GM23338 (cell line): ENCODE data around the gene FNDC7.

ENCODE experiments used
- CTCF ChIP-seq, 2 experiments: fragments of 200-600 bp in 1 of 2; sonication (generic) in 1 of 2; conservative IDR thresholded peaks; 2 replicates each; pipeline versions ENCODE4 v1.5.1 to v1.6.1; 2016 to 2017; ENCODE audit warnings: antibody characterized with exemption in 2 of 2, low read depth in 2 of 2, mild to moderate bottlenecking in 2 of 2, moderate library complexity in 1 of 2
- EZH2 ChIP-seq: fragments of 200-600 bp; sonication (generic); IDR thresholded peaks from one replicate; pipeline ENCODE4 v1.8.0; 2017; ENCODE audit warnings: antibody characterized with exemption, mild to moderate bottlenecking, low read depth; ENCODE audit not compliant: unreplicated experiment
- POLR2AphosphoS5 ChIP-seq: IDR thresholded peaks from 2 replicates; pipeline ENCODE4 v1.6.1; 2016; ENCODE audit warnings: antibody characterized with exemption, low read depth
- REST ChIP-seq: IDR thresholded peaks from one replicate; pipeline ENCODE4 v1.6.1; 2018; ENCODE audit warnings: antibody characterized with exemption; ENCODE audit not compliant: unreplicated experiment

GRCh38 chr1:108791790-108792189, 79.1 kb downstream of the FNDC7 start:
- TF ChIP-seq POLR2AphosphoS5 (no peak), REST (no peak), CTCF (conservative IDR thresholded peaks at IDR 0.05; ENCODE audit: low read depth in 2 of 2) (no peak), EZH2 (no peak)
